Neural progenitor cell (in vitro differentiated cells): Measurements from ENCODE around the gene FAT3. TPM values are rescaled to one million over a fixed set of nuclear protein-coding genes. Genes with fewer than 3 reads are reported as not detected.

Experiments used
- DNase-seq: peaks from one replicate; pipeline ENCODE4 v3.0.0-alpha.2; 2016; ENCODE audit warnings: low spot score
- H2AFZ ChIP-seq: fragments of 200-600 bp; sonication (generic); replicated peaks from 2 replicates; pipeline ENCODE4 v1.6.1; 2016; ENCODE audit warnings: antibody characterized with exemption
- H3F3A ChIP-seq: fragments of 200-600 bp; sonication (generic); 2 replicates; pipeline ENCODE4 v1.6.1; 2016; ENCODE audit warnings: antibody characterized with exemption, low read depth
- H3K27ac ChIP-seq: fragments of 200-600 bp; sonication (generic); 2 replicates; pipeline ENCODE4 v1.5.1; 2016; ENCODE audit warnings: mild to moderate bottlenecking
- H3K27me3 ChIP-seq: fragments of 200-600 bp; sonication (generic); 2 replicates; pipeline ENCODE4 v1.6.1; 2016; ENCODE audit warnings: mild to moderate bottlenecking, moderate library complexity
- H3K36me3 ChIP-seq: fragments of 200-600 bp; sonication (generic); 2 replicates; pipeline ENCODE4 v1.5.1; 2016
- H3K4me1 ChIP-seq: fragments of 200-600 bp; sonication (generic); 2 replicates; pipeline ENCODE4 v1.6.1; 2016; ENCODE audit warnings: mixed run types
- H3K4me2 ChIP-seq: fragments of 200-600 bp; sonication (generic); 2 replicates; pipeline ENCODE4 v1.6.1; 2016
- H3K4me3 ChIP-seq: fragments of 200-600 bp; sonication (generic); 2 replicates; pipeline ENCODE4 v1.5.1; 2016
- H3K79me2 ChIP-seq: fragments of 200-600 bp; sonication (generic); 2 replicates; pipeline ENCODE4 v1.6.1; 2016; ENCODE audit warnings: low read depth
- H3K9ac ChIP-seq: fragments of 200-600 bp; sonication (generic); 2 replicates; pipeline ENCODE4 v1.6.1; 2016
- H3K9me3 ChIP-seq: fragments of 200-600 bp; sonication (generic); 2 replicates; pipeline ENCODE4 v1.5.1; 2016; ENCODE audit warnings: low read depth
- H4K20me1 ChIP-seq: fragments of 200-600 bp; sonication (generic); 2 replicates; pipeline ENCODE4 v1.6.1; 2016; ENCODE audit warnings: low read depth
- H3K27ac Mint-ChIP-seq: 3 replicates; pipeline ENCODE4 v1.8.0; 2021; ENCODE audit warnings: mixed read lengths
- H3K27me3 Mint-ChIP-seq: 2 replicates; pipeline ENCODE4 v1.8.0; 2022; ENCODE audit warnings: low read depth, mild to moderate bottlenecking, inconsistent platforms, moderate library complexity, mixed read lengths; ENCODE audit not compliant: insufficient read depth
- H3K36me3 Mint-ChIP-seq: 3 replicates; pipeline ENCODE4 v1.8.0; 2021; ENCODE audit warnings: mixed read lengths
- H3K4me1 Mint-ChIP-seq: 3 replicates; pipeline ENCODE4 v1.8.0; 2021; ENCODE audit warnings: mixed read lengths
- H3K4me3 Mint-ChIP-seq: 3 replicates; pipeline ENCODE4 v1.8.0; 2021; ENCODE audit warnings: mild to moderate bottlenecking, moderate library complexity, mixed read lengths
- H3K9me3 Mint-ChIP-seq: 3 replicates; pipeline ENCODE4 v1.8.0; 2020; ENCODE audit warnings: mixed read lengths
- CTCF ChIP-seq: fragments of 200-600 bp; sonication (generic); IDR thresholded peaks from 2 replicates; pipeline ENCODE4 v1.5.1; 2017; ENCODE audit warnings: antibody characterized with exemption, mild to moderate bottlenecking
- EZH2 ChIP-seq: fragments of 200-600 bp; sonication (generic); IDR thresholded peaks from 2 replicates; pipeline ENCODE4 v1.6.1; 2017; ENCODE audit warnings: antibody characterized with exemption, mild to moderate bottlenecking, moderate library complexity
- EZH2phosphoT487 ChIP-seq: fragments of 200-600 bp; sonication (generic); IDR thresholded peaks from 2 replicates; pipeline ENCODE4 v1.6.1; 2017; ENCODE audit warnings: antibody characterized with exemption
- total RNA-seq: library from RNA; depleted of rRNA; stranded (reverse); fragments of >200 nt; gene quantifications from 2 replicates; pipeline ENCODE4 v1.2.3, GENCODE V29; 2015; ENCODE audit warnings: low replicate concordance

FAT3 gene
- total RNA-seq, 1 donor from 2014 or later, result 22.0 TPM

- peaks cover 1% of the 10 kb centered on the region for H3K36me3 Mint-ChIP-seq
Measured at GRCh38 chr11:92236856-92237255, 12.2 kb downstream of the FAT3 start.

DNA sequence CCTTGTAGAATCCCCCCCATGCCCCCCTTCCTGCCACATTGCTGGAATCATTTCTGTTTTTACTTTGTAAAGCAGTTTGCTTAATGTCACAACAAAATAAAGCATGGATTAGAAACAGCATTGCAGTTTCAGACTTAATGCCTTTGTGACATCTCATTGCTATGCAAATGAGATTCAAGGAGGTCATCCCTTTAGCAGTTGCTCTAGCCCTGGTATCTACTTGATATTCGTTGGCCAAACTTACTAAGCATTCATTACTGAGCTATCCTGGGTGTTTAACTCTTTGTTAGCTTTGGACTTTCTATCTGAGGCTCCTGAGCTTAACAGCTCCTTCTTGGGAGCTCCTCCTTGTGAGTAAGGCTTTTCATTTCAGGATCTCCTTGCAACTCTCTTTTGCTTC, 16.3 kb downstream of the FAT3 start:
- H3K27ac Mint-ChIP-seq, result peak overlapping the region; percentile 46
- peak; percentile 72 for DNase-seq
- H3K79me2 ChIP-seq, result peaks cover 10% of the 10 kb centered on the region

More at GRCh38 chr11:92236856-92237255, 12.2 kb downstream of the FAT3 start:
- no peak overlapping the region for H3K4me2 ChIP-seq
- TF ChIP-seq CTCF, result no peak
- no peak for TF ChIP-seq EZH2
- TF ChIP-seq EZH2phosphoT487, result no peak
- no peak overlapping the region for H3K27ac ChIP-seq
- Mint-ChIP-seq H3K27ac (no peak overlapping the region), H3K4me1 (peaks cover 42% of the 10 kb centered on the region), H3K4me3 (no peak overlapping the region), H3K27me3 (peaks cover 2% of the 10 kb centered on the region), H3K9me3 (peaks cover 2% of the 10 kb centered on the region)
- no peaks in the 10 kb centered on the region for H4K20me1 ChIP-seq
- no peak overlapping the region for H3K4me3 ChIP-seq
- no peak for DNase-seq
- H2AFZ ChIP-seq, result no peak overlapping the region
- H3K36me3 ChIP-seq, result no peaks in the 10 kb centered on the region
- H3K9me3 ChIP-seq, result no peaks in the 10 kb centered on the region
- H3K27me3 ChIP-seq, result no peaks in the 10 kb centered on the region
- H3K79me2 ChIP-seq, result peaks cover 17% of the 10 kb centered on the region
- H3F3A ChIP-seq, result peaks cover 19% of the 10 kb centered on the region
- peaks cover 23% of the 10 kb centered on the region for H3K4me1 ChIP-seq
- H3K9ac ChIP-seq, result no peak overlapping the region

DNA sequence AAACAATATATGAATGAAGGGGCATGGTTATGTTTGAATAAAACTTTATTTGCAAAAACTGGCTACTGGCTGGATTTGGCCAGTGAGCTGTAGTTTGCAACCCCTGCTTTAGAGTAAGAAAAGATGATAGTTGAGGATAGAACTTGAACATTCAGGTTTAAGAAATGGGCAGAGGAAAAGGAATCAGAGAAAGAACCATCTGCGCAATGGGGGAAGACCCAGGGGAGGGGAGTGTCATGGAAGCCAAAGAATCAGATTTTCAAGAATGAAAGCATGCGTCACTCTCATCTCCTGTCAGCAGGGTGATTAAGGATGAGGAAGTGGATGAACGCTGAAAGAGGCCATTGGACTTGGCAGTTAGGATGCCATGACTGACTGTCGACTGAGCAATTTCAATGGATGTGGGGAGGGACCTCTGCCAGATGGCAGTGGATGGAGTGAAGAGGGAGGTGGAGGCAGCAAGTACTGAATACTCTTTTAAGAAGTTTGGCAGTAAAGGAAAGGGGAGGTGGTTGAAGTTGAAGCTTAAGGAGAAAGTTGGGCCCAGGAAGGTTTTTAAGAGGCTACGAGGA, 21.2 kb downstream of the FAT3 start:
- Mint-ChIP-seq H3K9me3 (peaks cover 5% of the 10 kb centered on the region), H3K4me3 (no peak overlapping the region), H3K36me3 (peaks cover 5% of the 10 kb centered on the region), H3K4me1 (peaks cover 25% of the 10 kb centered on the region), H3K27ac (no peak overlapping the region), H3K27me3 (no peaks in the 10 kb centered on the region)
- no peaks in the 10 kb centered on the region for H3K36me3 ChIP-seq
- peaks cover 10% of the 10 kb centered on the region for H3K79me2 ChIP-seq
- TF ChIP-seq EZH2 (no peak), CTCF (no peak), EZH2phosphoT487 (no peak)
- peaks cover 37% of the 10 kb centered on the region for H3K4me1 ChIP-seq
- no peak overlapping the region for H3K4me2 ChIP-seq
- no peak overlapping the region for H2AFZ ChIP-seq
- no peaks in the 10 kb centered on the region for H3K9me3 ChIP-seq
- H3K27me3 ChIP-seq, result no peaks in the 10 kb centered on the region
- no peak for DNase-seq
- H4K20me1 ChIP-seq, result no peaks in the 10 kb centered on the region
- peaks cover 4% of the 10 kb centered on the region for H3F3A ChIP-seq
- H3K9ac ChIP-seq, result no peak overlapping the region
- H3K4me3 ChIP-seq, result no peak overlapping the region
- H3K27ac ChIP-seq, result no peak overlapping the region

More for the DNA sequence above, 16.3 kb downstream of the FAT3 start:
- H3K27me3 Mint-ChIP-seq, result peaks cover 2% of the 10 kb centered on the region
- peaks cover 42% of the 10 kb centered on the region for H3K4me1 ChIP-seq
- H3K9ac ChIP-seq, result no peak overlapping the region
- no peaks in the 10 kb centered on the region for H3K9me3 ChIP-seq
- H3K4me3 ChIP-seq, result no peak overlapping the region
- H3K36me3 Mint-ChIP-seq, result peaks cover 5% of the 10 kb centered on the region
- H3K4me2 ChIP-seq, result peak overlapping the region; percentile 21
- H3K27ac ChIP-seq, result no peak overlapping the region
- peak overlapping the region; percentile 65 for H3K4me3 Mint-ChIP-seq
- H3K27me3 ChIP-seq, result no peaks in the 10 kb centered on the region
- H3K9me3 Mint-ChIP-seq, result peaks cover 5% of the 10 kb centered on the region
- no peaks in the 10 kb centered on the region for H4K20me1 ChIP-seq
- no peaks in the 10 kb centered on the region for H3K36me3 ChIP-seq
- no peak overlapping the region for H2AFZ ChIP-seq
- peaks cover 47% of the 10 kb centered on the region for H3K4me1 Mint-ChIP-seq
- peaks cover 19% of the 10 kb centered on the region for H3F3A ChIP-seq
- no peak for TF ChIP-seq EZH2phosphoT487
- TF ChIP-seq EZH2, result no peak
- no peak for TF ChIP-seq CTCF
